NCI-H2171 treated with DMSO at 0.1 percent for 48 hours (cell line): Measurements from ENCODE around the gene FRMD4A.
"Not testable (repeated sequence)": the region's sequence is repeated elsewhere in the genome, so short reads cannot be mapped to it uniquely, and the experiment has no call there.

Source experiments
- DNase-seq: peaks from one replicate; lab custom pipeline; 2025; lab: John Stamatoyannopoulos, UW

Gene FRMD4A

GRCh38 chr10:13721486-13721885 is 609.2 kb downstream of the FRMD4A start:
- no peak for DNase-seq

GRCh38 chr10:13720699-13721098 is 610.0 kb downstream of the FRMD4A start:
- DNase-seq, result no peak

- no peak for DNase-seq
These were observed 611.3 kb downstream of the FRMD4A start for GRCh38 chr10:13719425-13719824.

GRCh38 chr10:13718820-13719219 is 611.9 kb downstream of the FRMD4A start:
- DNase-seq, result no peak

GRCh38 chr10:13717936-13718772 is 612.6 kb downstream of the FRMD4A start:
- DNase-seq, result peak; percentile 87

DNA sequence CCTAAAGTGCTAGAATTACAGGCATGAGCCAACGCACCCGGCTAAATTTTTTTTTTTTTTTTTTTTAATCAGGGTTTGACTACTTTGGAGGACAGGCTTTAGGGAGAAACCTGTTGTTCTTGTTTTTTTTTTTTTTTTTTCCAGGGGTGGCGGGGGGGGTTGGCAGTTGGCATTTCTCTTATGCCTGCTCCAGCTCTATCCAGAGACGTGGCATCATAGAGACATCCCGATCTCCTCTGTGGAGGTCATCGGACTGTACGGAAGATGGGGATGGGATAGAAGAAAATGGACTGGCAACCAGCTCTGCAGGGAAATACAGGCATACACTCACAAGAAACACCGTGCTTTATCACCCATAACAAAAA is 613.2 kb downstream of the FRMD4A start:
- no peak for DNase-seq

GRCh38 chr10:13716081-13717071 is 614.3 kb downstream of the FRMD4A start:
- DNase-seq, result no peak

DNA sequence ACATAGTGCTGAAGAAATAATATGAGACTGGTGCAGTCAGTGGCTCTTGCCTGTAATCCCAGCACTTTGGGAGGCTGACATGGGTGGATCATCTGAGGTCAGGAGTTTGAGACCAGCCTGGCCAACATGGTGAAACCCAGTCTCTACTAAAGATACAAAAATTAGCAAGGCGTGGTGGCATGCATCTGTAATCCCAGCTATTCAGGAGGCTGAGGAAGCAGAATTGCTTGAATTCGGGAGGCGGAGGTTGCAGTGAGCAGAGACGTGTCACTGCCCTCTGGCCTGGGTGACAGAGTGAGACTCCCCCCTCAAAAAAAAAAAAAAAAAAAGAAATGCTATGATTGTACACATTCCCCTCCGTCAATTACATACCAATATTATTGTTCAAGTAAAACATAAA is 615.1 kb downstream of the FRMD4A start:
- not testable (repeated sequence) for DNase-seq

- DNase-seq, result no peak
These were observed 615.6 kb downstream of the FRMD4A start for GRCh38 chr10:13715100-13715499.

DNA sequence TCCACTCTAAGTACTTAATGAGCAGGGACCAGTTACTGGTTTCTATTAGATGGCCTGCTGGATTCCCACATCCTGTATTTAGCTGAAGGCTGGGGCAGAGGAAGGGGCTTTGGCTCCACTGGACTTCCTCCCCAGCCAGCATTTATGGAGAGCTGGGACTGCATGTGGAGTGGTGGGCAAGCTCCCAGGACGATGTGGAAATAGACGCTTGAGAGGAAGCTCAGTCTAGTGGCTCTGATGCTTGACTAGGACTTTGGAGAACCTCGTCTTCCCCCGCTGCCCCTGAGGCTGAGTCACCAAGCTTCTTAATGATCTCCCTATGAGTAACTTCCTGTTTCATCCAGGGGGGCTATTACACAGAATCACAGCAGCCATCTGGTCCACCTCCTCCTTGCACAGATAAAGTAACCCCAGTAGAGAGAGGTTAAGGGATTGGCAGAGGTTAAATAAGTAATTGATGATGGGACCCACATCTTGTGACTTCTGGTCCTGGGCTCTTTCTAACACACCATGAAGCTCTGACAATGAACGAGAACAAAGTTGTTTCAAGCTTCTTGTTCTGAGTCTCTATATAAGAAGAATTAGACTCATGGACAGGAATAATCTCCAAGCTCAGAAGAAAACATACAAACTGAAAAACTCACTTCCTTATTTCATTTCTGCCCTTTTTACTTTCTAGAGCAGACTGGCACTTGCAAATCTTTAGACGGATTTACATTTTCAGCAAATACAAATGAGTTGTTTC is 617.7 kb downstream of the FRMD4A start:
- DNase-seq, result peak; percentile 12

DNA sequence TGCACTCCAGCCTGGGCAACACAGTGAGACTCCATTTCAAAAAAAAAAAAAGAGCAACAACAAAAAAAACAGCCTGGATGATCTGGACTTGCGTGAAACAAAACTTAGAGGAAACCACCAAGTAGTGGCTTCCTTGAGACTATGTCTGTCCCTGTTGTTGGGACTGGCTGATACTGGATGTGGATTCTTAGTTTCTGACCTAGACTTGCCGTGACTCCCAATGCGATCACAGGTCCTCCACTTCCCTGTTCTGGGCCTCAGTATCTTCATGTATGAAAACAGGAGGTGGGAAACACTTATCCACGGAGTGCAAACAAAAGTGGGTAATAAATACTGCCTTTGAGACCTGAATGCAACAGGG is 618.3 kb downstream of the FRMD4A start:
- DNase-seq, result no peak

DNA sequence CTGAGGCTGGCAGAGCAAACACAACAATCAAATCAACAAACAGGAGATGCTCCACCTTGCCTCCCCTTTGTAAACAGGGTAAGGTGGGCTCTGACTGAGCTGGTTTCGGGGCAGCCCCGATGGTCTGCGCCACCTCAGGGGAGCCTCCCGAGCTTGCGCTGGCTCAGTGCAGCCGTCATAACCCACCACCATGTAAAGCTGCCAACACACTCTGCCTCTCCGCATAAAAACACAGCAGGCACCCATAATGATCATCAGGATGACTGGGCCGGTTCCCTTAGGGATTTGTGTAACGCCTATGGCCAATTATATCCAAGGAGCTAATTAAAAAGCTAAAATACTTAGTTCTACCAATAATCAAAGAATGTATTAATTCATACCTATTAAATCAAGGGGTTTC is 619.4 kb downstream of the FRMD4A start:
- no peak for DNase-seq

- no peak for DNase-seq
These were observed 620.6 kb downstream of the FRMD4A start for GRCh38 chr10:13709931-13710650.

DNA sequence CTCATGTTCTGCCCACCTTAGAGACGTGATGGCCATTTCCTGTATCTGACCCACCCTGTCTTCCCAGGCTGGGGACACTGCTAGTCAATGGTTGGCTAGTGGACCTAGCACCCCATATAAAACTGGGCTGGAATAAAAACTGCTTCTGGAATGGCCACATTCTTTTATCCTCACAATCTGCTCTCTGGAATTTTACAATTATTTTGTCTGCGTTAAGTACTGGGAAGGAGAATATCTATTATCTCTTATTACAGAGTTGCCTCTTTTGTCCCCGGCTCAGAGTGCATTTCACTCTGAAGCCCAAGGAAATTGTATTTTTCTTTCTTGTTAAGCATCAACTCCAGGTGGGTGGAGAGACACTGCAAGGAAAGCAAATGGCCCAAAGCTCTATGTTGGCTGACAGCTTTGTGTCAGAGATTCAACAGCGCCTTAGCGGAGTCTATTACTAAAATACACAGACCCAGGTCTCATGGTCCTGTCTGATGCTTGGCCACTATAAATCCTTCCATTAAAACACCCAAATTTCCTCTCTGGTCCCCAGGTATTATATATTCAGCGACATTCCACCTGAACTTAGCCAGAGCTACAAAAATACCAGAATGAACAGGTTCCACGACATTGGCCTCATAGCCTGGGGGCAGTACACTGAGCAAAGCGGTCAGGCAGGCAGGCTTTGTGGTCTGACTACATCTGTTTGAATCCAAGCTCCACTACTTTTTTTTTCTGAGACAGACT is 622.3 kb downstream of the FRMD4A start:
- DNase-seq, result no peak

DNA sequence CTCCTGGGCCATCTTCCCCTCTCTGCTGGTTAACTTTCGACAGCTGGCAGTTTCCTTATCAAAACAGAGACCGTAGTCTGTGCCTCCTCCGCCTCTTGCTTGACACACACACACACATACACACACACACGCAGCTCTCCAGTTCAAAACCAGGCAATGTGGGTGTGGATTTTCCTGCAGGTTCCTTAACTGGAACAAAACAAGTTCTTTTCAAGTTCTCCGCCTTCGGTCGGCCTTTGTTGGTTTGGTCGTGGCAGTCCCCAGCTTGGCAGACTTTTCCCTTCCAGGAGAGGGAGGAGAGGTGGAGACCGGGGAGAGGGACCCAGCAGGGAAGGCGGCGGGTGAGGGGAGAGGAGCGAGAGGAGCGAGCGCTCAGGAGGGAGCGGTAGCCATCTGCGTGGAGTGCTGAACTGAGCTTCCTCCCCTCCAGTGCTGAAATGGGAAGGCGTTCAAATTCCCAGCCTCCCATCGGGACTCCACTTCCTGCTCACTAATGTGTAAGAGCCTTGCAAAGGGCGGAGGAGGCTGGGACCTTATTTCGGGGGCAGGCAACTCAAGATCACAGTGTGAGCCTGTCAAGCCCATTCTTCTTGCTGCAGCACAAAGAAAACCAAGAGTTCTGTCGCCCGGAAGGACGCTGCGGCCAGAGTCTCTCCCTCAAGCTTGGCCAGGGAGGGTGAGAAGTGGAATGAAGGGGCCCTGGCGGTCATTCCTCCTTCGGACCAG is 623.4 kb downstream of the FRMD4A start:
- peak; percentile 66 for DNase-seq

DNA sequence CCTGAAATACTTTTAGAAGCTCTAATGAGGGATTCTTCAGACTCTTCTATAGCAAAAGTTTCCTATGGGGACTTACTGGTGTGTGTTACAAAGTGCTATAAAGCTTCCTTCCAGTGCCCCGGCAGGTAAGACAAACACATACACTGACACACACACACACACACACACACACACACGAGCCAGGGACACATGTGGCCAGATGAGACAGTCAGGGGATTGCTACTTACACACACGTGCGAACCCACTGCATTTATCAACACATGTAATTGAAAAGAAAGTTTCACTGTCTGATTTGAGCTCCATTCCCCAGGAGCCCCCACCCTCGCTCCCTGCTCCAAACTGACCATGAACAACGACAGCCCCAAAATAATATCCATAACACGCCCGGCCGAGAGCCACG is 624.1 kb downstream of the FRMD4A start:
- DNase-seq, result no peak

DNA sequence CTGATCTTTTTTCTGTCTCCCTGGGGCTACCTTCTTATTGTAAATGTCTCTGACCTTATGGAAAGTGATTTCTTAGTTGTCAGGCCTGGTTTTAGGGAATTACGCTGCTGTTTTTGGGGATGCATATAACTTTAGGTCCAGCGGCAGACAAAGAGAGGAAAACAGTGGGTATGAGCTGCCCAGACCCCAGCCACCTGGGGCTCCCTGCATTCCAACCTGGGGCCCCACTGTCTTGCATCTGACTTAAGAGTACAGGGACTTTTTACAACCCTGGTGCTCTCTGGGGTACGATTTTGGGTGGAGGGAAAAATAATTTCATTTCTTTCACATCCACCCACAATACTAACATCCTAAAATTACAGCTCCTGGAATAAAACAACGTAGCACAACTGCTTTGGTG is 624.5 kb downstream of the FRMD4A start:
- no peak for DNase-seq

GRCh38 chr10:13705526-13706174 is 625.1 kb downstream of the FRMD4A start:
- no peak for DNase-seq

GRCh38 chr10:13704964-13705363 is 625.8 kb downstream of the FRMD4A start:
- no peak for DNase-seq
